H1 (cell line): ENCODE measurements around the gene APC2. TPM values are rescaled to one million over a fixed set of nuclear protein-coding genes. Genes with fewer than 3 reads are reported as not detected.

Experiments
- CHD7 ChIP-seq: fragments of 300-600 bp; sonication (generic); IDR thresholded peaks from 2 replicates; pipeline ENCODE4 v1.7.1; 2012; ENCODE audit warnings: low read length, moderate library complexity, mild to moderate bottlenecking, inconsistent platforms; ENCODE audit not compliant: insufficient replicate concordance
- EGR1 ChIP-seq: IDR thresholded peaks from 2 replicates; pipeline ENCODE4 v1.6.1; 2011; ENCODE audit warnings: low read depth, low read length, borderline replicate concordance
- KDM5A ChIP-seq: fragments of 200-600 bp; IDR thresholded peaks from 2 replicates; pipeline ENCODE4 v1.7.1; 2012; ENCODE audit warnings: mild to moderate bottlenecking, low read length, inconsistent platforms, mixed read lengths
- MAFK ChIP-seq: IDR thresholded peaks from 2 replicates; pipeline ENCODE4 v1.6.1; 2012; ENCODE audit warnings: low read depth, mild to moderate bottlenecking, improper control_type of control experiment, low read length
- polyA plus RNA-seq, 7 experiments: library from polyadenylated mRNA; depleted of rRNA in 3 of 7; stranded (reverse) in 5 of 7; unstranded in 2 of 7; fragments of >200 nt in 5 of 7; fragments of 200-250 nt in 2 of 7; gene quantifications; 1 replicate in 5 of 7; 2 replicates in 1 of 7; 4 replicates in 1 of 7; pipeline versions ENCODE4 v1.2.1 to v1.2.3, GENCODE V29; 2011 to 2013; ENCODE audit warnings: missing spikeins in 2 of 7, mixed read lengths in 2 of 7
- total RNA-seq: library from RNA; stranded (reverse); fragmentation: NEBNext Ultra II Directional; extraction: Animal tissue kit (Norgen Biotek cat#: 25700); gene quantifications from 2 replicates; pipeline ENCODE4 v1.2.1, GENCODE V29; 2021

Gene APC2
- total and polyA plus RNA-seq, 2 of the 8 experiments (the other 6 are each of a cell fraction or from before 2014, with no cell fraction given): 1.3 to 4.1 TPM

- no peak for TF ChIP-seq MAFK
- TF ChIP-seq CHD7: no peak
- TF ChIP-seq EGR1: no peak
- no peak for TF ChIP-seq KDM5A
These were observed 3.0 kb upstream of the APC2 start (continued) for GRCh38 chr19:1446713-1447481.
